ENCODE data around the gene GANC. TPM values are rescaled to one million over a fixed set of nuclear protein-coding genes. Genes with fewer than 3 reads are reported as not detected.

The GANC gene
- total RNA-seq, 2 donors from 2014 or later = 11.9 to 21.1 TPM

GRCh38 chr15:42282926-42283325 is 9.9 kb downstream of the GANC start:
- H3K4me1 ChIP-seq = peaks cover 20% of the 10 kb centered on the region
- TF ChIP-seq CTCF (IDR thresholded peaks at IDR 0.05) = no peak
- TF ChIP-seq POLR2A (IDR thresholded peaks at IDR 0.05) = no peak
- ATAC-seq (no peak), DNase-seq (no peak)
- no peaks in the 10 kb centered on the region for H3K9me3 ChIP-seq
- 66 to 69% methylated on average over 5 of the region's 5 CpGs for WGBS, 2 donors
- no peak overlapping the region for H3K27ac ChIP-seq
- no peak overlapping the region for H3K4me3 ChIP-seq
- H3K27me3 ChIP-seq = no peaks in the 10 kb centered on the region
- intact Hi-C loops (cut with DNase I) = no loop called here
- H3K36me3 ChIP-seq (replicated peaks in 1 of 2; ENCODE audit: insufficient read depth in 1 of 2, low read depth in 2 of 2) = peaks cover 0 to 3% of the 10 kb centered on the region in 2 donors

- H3K9me3 ChIP-seq = no peaks in the 10 kb centered on the region
- H3K27ac ChIP-seq = no peak overlapping the region
- peaks cover 0 to 3% of the 10 kb centered on the region in 2 donors for H3K36me3 ChIP-seq (replicated peaks in 1 of 2; ENCODE audit: insufficient read depth in 1 of 2, low read depth in 2 of 2)
- DNase-seq (peak; percentile 16 to 63 (median 34)), ATAC-seq (peak; percentile 27)
- H3K4me1 ChIP-seq = peaks cover 20% of the 10 kb centered on the region
- no peak overlapping the region for H3K4me3 ChIP-seq
- intact Hi-C loops (cut with DNase I) = no loop called here
- no peaks in the 10 kb centered on the region for H3K27me3 ChIP-seq
- TF ChIP-seq CTCF (IDR thresholded peaks at IDR 0.05) (no peak), POLR2A (IDR thresholded peaks at IDR 0.05) (no peak)
- WGBS, 2 donors = 58 to 59% methylated on average over 3 of the region's 3 CpGs
Measured at GRCh38 chr15:42283671-42284070, 10.7 kb downstream of the GANC start.

- no peaks in the 10 kb centered on the region for H3K27me3 ChIP-seq
- no peak overlapping the region for H3K27ac ChIP-seq
- no peak for ATAC-seq
- no peak for DNase-seq
- no peak overlapping the region for H3K4me3 ChIP-seq
- H3K4me1 ChIP-seq = peaks cover 20% of the 10 kb centered on the region
- H3K36me3 ChIP-seq (replicated peaks in 1 of 2; ENCODE audit: insufficient read depth in 1 of 2, low read depth in 2 of 2) = peaks cover 0 to 3% of the 10 kb centered on the region in 2 donors
- TF ChIP-seq POLR2A (IDR thresholded peaks at IDR 0.05) (no peak), CTCF (IDR thresholded peaks at IDR 0.05) (no peak)
- no peaks in the 10 kb centered on the region for H3K9me3 ChIP-seq
- intact Hi-C loops (cut with DNase I) = no loop called here
Measured at GRCh38 chr15:42284551-42284950, 11.6 kb downstream of the GANC start.

- WGBS, 2 donors = 82 to 88% methylated on average over 1 of the region's 1 CpG
- no peak for DNase-seq
- no peak overlapping the region for H3K27ac ChIP-seq
- no peaks in the 10 kb centered on the region for H3K27me3 ChIP-seq
- peaks cover 20% of the 10 kb centered on the region for H3K4me1 ChIP-seq
- no peak overlapping the region for H3K4me3 ChIP-seq
- peaks cover 0 to 3% of the 10 kb centered on the region in 2 donors for H3K36me3 ChIP-seq (replicated peaks in 1 of 2; ENCODE audit: insufficient read depth in 1 of 2, low read depth in 2 of 2)
- intact Hi-C loops (cut with DNase I) = no loop called here
- H3K9me3 ChIP-seq = no peaks in the 10 kb centered on the region
- no peak for ATAC-seq
- TF ChIP-seq CTCF (IDR thresholded peaks at IDR 0.05) (no peak), POLR2A (IDR thresholded peaks at IDR 0.05) (no peak)
Measured at GRCh38 chr15:42285034-42285433, 12.0 kb downstream of the GANC start.

- Histone ChIP-seq H3K27ac (no peak overlapping the region), H3K36me3 (replicated peaks in 1 of 2; ENCODE audit: insufficient read depth in 1 of 2, low read depth in 2 of 2) (peaks cover 0 to 2% of the 10 kb centered on the region in 2 donors), H3K9me3 (no peaks in the 10 kb centered on the region), H3K4me1 (peaks cover 20% of the 10 kb centered on the region), H3K27me3 (no peaks in the 10 kb centered on the region), H3K4me3 (no peak overlapping the region)
- WGBS, 2 donors = 26 to 36% methylated on average over 4 of the region's 4 CpGs
- intact Hi-C loops (cut with DNase I) = no loop called here
- peak; percentile 56 for ATAC-seq
- DNase-seq = no peak
- TF ChIP-seq POLR2A (IDR thresholded peaks at IDR 0.05) = no peak
- TF ChIP-seq CTCF (IDR thresholded peaks at IDR 0.05) = no peak
Measured at GRCh38 chr15:42286445-42287029, 13.5 kb downstream of the GANC start.

Data from body of pancreas (tissue), 4 donors.